Spleen (tissue), 11 donors: ENCODE data around the gene LZTFL1. TPM values are rescaled to one million over a fixed set of nuclear protein-coding genes. Genes with fewer than 3 reads are reported as not detected.

Experiments
- DNase-seq: peaks from one replicate; pipeline ENCODE4 v3.0.0-alpha.2; 2020
- H3K27ac ChIP-seq, 8 donors: fragments of 200-600 bp; sonication (generic) in 7 of 8; 1 replicate in 4 of 8; 2 replicates in 4 of 8; pipeline versions ENCODE4 v1.5.0 to v1.8.0; 2016 to 2021; ENCODE audit warnings: inconsistent platforms in 4 of 8, mild to moderate bottlenecking in 4 of 8, moderate library complexity in 1 of 8
- H3K27me3 ChIP-seq, 7 donors: fragments of 200-600 bp; sonication (generic) in 6 of 7; replicated peaks in 1 of 7; 1 replicate in 4 of 7; 2 replicates in 3 of 7; pipeline versions ENCODE4 v1.5.0 to v1.8.0; 2016 to 2021; ENCODE audit warnings: inconsistent platforms in 3 of 7, mild to moderate bottlenecking in 1 of 7
- H3K36me3 ChIP-seq, 6 donors: fragments of 200-600 bp; sonication (generic) in 5 of 6; 1 replicate in 4 of 6; 2 replicates in 2 of 6; pipeline versions ENCODE4 v1.5.0 to v1.8.0; 2016 to 2021; ENCODE audit warnings: inconsistent platforms in 2 of 6
- H3K4me1 ChIP-seq, 6 donors: fragments of 200-600 bp; sonication (generic) in 5 of 6; 1 replicate in 3 of 6; 2 replicates in 3 of 6; pipeline versions ENCODE4 v1.5.0 to v1.8.0; 2016 to 2021; ENCODE audit warnings: inconsistent platforms in 3 of 6
- H3K4me3 ChIP-seq, 8 donors: fragments of 200-600 bp; sonication (generic) in 7 of 8; 1 replicate in 4 of 8; 2 replicates in 4 of 8; pipeline versions ENCODE4 v1.5.0 to v1.8.0; 2016 to 2021; ENCODE audit warnings: inconsistent platforms in 4 of 8, mild to moderate bottlenecking in 4 of 8, moderate library complexity in 2 of 8
- H3K9me3 ChIP-seq, 8 donors: fragments of 200-600 bp; sonication (generic) in 7 of 8; 1 replicate in 4 of 8; 2 replicates in 4 of 8; pipeline versions ENCODE4 v1.5.0 to v1.8.0; 2016 to 2021; ENCODE audit warnings: inconsistent platforms in 4 of 8
- POLR2A ChIP-seq, 3 donors: fragments of 450-650 bp; IDR thresholded peaks; one replicate each; pipeline ENCODE4 v1.5.1; 2017; ENCODE audit warnings: antibody characterized with exemption in 3 of 3, mild to moderate bottlenecking in 1 of 3
- POLR2AphosphoS5 ChIP-seq, 3 donors: sonication (generic); formaldehyde crosslinking; IDR thresholded peaks; one replicate each; pipeline ENCODE4 v1.5.1; 2017; ENCODE audit warnings: antibody characterized with exemption in 3 of 3
- WGBS, 5 donors: extraction: QIAGEN DNeasy Blood & Tissue Kit in 3 of 5; methylation state at CpG; one replicate each; pipeline versions ENCODE4 v1.1.5 to v1.1.7; 2013 to 2018; 5-methylcytosine and 5-hydroxymethylcytosine counted together
- intact Hi-C: fragments of 100-400 bp; cut with DNase I; formaldehyde crosslinking; loops from one replicate; pipeline ENCODE4 v1.15.0; 2023; ENCODE audit warnings: low total_unique reads
- polyA plus RNA-seq, 3 donors: library from polyadenylated mRNA; stranded (reverse); fragments of 200-250 nt; gene quantifications; one replicate each; pipeline ENCODE4 v1.2.1, GENCODE V29; 2013
- total RNA-seq, 7 donors: library from RNA; depleted of rRNA in 3 of 7; stranded (reverse); fragments of >200 nt in 3 of 7; fragmentation: NEBNext Ultra II Directional in 4 of 7; extraction: Animal tissue kit (Norgen Biotek cat#: 25700) in 4 of 7; gene quantifications; one replicate each; pipeline versions ENCODE4 v1.1.0 to v1.2.1, GENCODE V29; 2016 to 2021
- TF ChIP-seq, protein P1 (sequence below), 11 experiments: fragments of 200-600 bp in 7 of 11; fragments of 450-650 bp in 4 of 11; sonication (generic) in 4 of 11; IDR thresholded peaks in 8 of 11; conservative IDR thresholded peaks in 3 of 11; 1 replicate in 7 of 11; 2 replicates in 4 of 11; pipeline versions ENCODE4 v1.4.0 to v1.8.0; 2016 to 2021; ENCODE audit warnings: antibody characterized with exemption in 11 of 11, inconsistent platforms in 4 of 11, mild to moderate bottlenecking in 1 of 11
- donor health status: healthy with polysubstance abuse.
- donor health status: DM: no; HTN: no; CAD: no; lungs with moderate emphysema.
- donor health status: DM: no; HTN: no; CAD: no.
- donor health status: Bipolar disorder and iron deficiency.
- donor health status: healthy.
- donor health status: DM: no; HTN: no; CAD: no.
- donor health status: DM: yes; HTN: yes; CAD: no.

LZTFL1 gene
- total and polyA plus RNA-seq, 10 donors = 6.5 to 22.9 (median 15.5) TPM

DNA sequence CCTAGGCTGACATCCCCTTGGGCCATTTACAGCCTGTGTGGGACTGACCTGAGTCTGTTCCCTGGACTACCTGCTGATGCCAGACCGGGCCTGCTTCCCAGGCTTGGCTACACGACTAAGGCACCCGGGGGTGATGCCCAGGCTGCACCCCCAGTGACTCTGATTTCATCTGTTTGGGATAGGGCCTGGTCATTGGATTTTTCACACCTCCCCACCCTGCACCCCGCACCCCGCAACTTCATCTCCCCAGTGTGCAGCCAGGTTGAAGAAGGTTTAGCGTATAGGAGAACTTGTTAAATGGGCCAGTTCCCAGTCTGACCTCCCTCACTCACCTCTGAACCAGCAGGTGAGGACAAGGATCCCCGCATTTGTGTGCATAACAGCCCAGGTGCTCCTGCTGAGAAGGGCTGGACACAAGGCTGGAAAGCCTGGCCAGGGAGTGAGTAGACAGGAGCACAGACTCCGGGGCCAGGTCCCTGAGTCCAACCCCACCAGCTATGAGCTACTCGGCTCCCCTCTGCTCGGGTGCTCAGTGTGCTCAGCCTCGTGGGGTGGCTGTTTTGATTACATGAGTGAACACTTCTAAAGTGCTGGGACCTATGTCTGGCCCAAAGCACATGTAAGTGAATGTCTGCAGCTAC, 64.1 kb downstream of the LZTFL1 start:
- Histone ChIP-seq H3K36me3 (no peaks in the 10 kb centered on the region), H3K4me3 (no peak overlapping the region), H3K4me1 (no peaks in the 10 kb centered on the region), H3K9me3 (no peaks in the 10 kb centered on the region), H3K27me3 (peaks cover 0 to 2% (median 0%) of the 10 kb centered on the region in 7 donors), H3K27ac (no peak overlapping the region)
- WGBS, 5 donors = 88 to 96% (median 91%) methylated on average over 10 to 11 of the region's 11 CpGs
- intact Hi-C loops = no loop called here
- no peak for TF ChIP-seq POLR2A (IDR thresholded peaks at IDR 0.05)
- no peak for TF ChIP-seq POLR2AphosphoS5 (IDR thresholded peaks at IDR 0.05)
- TF ChIP-seq, protein P1, sequence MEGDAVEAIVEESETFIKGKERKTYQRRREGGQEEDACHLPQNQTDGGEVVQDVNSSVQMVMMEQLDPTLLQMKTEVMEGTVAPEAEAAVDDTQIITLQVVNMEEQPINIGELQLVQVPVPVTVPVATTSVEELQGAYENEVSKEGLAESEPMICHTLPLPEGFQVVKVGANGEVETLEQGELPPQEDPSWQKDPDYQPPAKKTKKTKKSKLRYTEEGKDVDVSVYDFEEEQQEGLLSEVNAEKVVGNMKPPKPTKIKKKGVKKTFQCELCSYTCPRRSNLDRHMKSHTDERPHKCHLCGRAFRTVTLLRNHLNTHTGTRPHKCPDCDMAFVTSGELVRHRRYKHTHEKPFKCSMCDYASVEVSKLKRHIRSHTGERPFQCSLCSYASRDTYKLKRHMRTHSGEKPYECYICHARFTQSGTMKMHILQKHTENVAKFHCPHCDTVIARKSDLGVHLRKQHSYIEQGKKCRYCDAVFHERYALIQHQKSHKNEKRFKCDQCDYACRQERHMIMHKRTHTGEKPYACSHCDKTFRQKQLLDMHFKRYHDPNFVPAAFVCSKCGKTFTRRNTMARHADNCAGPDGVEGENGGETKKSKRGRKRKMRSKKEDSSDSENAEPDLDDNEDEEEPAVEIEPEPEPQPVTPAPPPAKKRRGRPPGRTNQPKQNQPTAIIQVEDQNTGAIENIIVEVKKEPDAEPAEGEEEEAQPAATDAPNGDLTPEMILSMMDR (IDR thresholded peaks at IDR 0.05 in 8 of 11, conservative IDR thresholded peaks at IDR 0.05 in 3 of 11) = no peak
- DNase-seq = no peak

DNA sequence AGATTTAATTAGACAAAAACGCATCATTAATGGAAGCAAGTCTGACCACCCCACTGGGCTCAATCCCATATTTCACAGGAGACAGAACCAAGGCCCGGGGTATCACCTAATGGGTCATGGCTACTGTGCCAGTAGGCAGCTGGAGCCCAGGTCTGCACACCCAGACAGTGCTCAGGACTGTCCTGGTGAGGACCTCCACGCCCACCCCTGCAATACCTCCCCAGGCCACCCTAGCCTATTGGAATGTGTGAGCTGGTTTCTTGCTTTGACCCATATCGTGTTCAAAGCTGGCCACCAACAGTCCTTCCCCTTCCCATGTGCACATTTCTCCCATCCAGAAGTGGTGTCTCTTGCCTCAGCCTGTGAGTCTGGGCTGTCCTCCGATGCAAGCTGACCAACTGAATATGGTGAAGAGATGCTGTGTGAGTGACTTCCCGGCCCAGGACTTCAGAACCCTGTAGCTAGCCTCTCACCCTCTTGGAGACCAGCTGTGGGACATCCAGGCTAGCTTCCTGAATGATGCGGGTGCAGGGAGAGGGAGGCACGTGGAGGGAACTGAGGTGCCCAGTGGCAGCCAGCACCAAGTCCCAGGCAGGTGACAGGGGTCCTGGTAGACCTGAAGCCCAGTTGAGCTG, 64.7 kb downstream of the LZTFL1 start:
- TF ChIP-seq, protein P1 (IDR thresholded peaks at IDR 0.05 in 8 of 11, conservative IDR thresholded peaks at IDR 0.05 in 3 of 11) = no peak
- TF ChIP-seq POLR2AphosphoS5 (IDR thresholded peaks at IDR 0.05) (no peak), POLR2A (IDR thresholded peaks at IDR 0.05) (no peak)
- Histone ChIP-seq H3K36me3 (no peaks in the 10 kb centered on the region), H3K27me3 (peaks cover 0 to 2% (median 0%) of the 10 kb centered on the region in 7 donors), H3K9me3 (no peaks in the 10 kb centered on the region), H3K4me1 (no peaks in the 10 kb centered on the region), H3K27ac (no peak overlapping the region), H3K4me3 (no peak overlapping the region)
- intact Hi-C loops = no loop called here
- no peak for DNase-seq
- 87 to 92% (median 90%) methylated on average over 6 to 8 of the region's 8 CpGs for WGBS, 5 donors

DNA sequence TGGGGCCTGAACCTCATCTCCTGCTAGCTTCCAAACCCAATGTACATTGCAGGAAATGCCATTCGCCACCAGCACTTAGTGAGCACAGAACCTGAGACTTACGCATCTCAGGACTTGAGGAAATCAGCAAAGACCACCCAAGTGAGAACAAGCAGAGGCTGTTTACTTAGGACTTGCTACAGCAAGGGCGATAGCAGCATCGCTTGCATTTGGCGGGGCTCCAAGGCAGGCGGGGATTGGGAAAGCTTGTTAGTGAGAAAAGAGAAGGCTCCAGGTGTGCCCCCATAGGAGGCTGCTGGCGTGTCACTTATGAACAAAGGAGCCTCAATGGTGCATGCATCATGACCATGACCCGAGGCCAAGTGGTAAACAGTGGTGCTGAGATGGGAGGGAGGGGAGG, 65.3 kb downstream of the LZTFL1 start:
- intact Hi-C loops = no loop called here
- DNase-seq = no peak
- Histone ChIP-seq H3K4me3 (no peak overlapping the region), H3K4me1 (no peaks in the 10 kb centered on the region), H3K27ac (no peak overlapping the region), H3K27me3 (peaks cover 0 to 2% (median 0%) of the 10 kb centered on the region in 7 donors), H3K9me3 (no peaks in the 10 kb centered on the region), H3K36me3 (no peaks in the 10 kb centered on the region)
- WGBS, 5 donors = 75 to 90% (median 87%) methylated on average over 8 of the region's 8 CpGs
- TF ChIP-seq, protein P1 (IDR thresholded peaks at IDR 0.05 in 8 of 11, conservative IDR thresholded peaks at IDR 0.05 in 3 of 11) = no peak
- no peak for TF ChIP-seq POLR2A (IDR thresholded peaks at IDR 0.05)
- TF ChIP-seq POLR2AphosphoS5 (IDR thresholded peaks at IDR 0.05) = no peak

DNA sequence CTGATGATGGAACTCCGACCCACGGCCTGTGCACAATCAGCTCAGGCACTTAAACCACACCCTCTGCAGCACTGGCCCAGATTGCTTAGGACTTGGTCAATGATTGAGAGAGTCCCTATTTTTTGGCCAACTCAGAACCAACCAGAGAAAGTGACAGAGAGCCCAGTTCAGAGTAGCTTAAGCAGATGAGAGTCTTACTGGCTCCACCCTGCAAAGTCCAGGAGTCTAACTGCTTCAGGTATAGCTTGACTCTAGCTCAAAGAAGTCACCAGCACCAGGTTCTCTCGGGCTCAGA, 65.7 kb downstream of the LZTFL1 start:
- DNase-seq = no peak
- H3K4me3 ChIP-seq = no peak overlapping the region
- peaks cover 0 to 2% (median 0%) of the 10 kb centered on the region in 7 donors for H3K27me3 ChIP-seq
- WGBS, 5 donors = 84 to 94% (median 89%) methylated on average over 3 of the region's 3 CpGs
- no peak overlapping the region for H3K27ac ChIP-seq
- H3K9me3 ChIP-seq = no peaks in the 10 kb centered on the region
- intact Hi-C loops = no loop called here
- no peaks in the 10 kb centered on the region for H3K4me1 ChIP-seq
- TF ChIP-seq, protein P1 (IDR thresholded peaks at IDR 0.05 in 8 of 11, conservative IDR thresholded peaks at IDR 0.05 in 3 of 11) = no peak
- TF ChIP-seq POLR2A (IDR thresholded peaks at IDR 0.05) = no peak
- TF ChIP-seq POLR2AphosphoS5 (IDR thresholded peaks at IDR 0.05) = no peak
- H3K36me3 ChIP-seq = no peaks in the 10 kb centered on the region
